ENCODE measurements around the gene SIRT3. TPM values are rescaled to one million over a fixed set of nuclear protein-coding genes. Genes with fewer than 3 reads are reported as not detected.

SIRT3 gene
- total RNA-seq, 1 experiment from 2014 or later = 13.9 TPM

GRCh38 chr11:236774-237767 is 929 bp upstream of the SIRT3 start, which contains the start of gene PSMD13:
PSMD13 (plus strand) TSS chr11:236976; CDS start chr11:237050, 74 bp downstream.
- no peak within 1 kb of the TSS for H3T11ph ChIP-seq (ENCODE audit: low read length)
- peak within 1 kb of the TSS; percentile 84 for H3K9ac ChIP-seq (ENCODE audit: extremely low read depth, insufficient read length, low read length)
- H3K27me3 ChIP-seq (ENCODE audit: insufficient read depth, low read length) = no peaks in the 10 kb centered on the region
- no peaks in the 10 kb centered on the region; the same call in 1 of the 2 replicates for H3K27me3 Mint-ChIP-seq (ENCODE audit: low read depth)
- H3K36me3 Mint-ChIP-seq (ENCODE audit: insufficient read depth in 1 of 3, low read depth in 3 of 3) = peaks cover 14 to 25% (median 24%) of the 10 kb centered on the region in 3 experiments; a peak in 6 of 7 replicates
- no peaks in the 10 kb centered on the region; the same call in 1 of the 2 replicates for H3K4me1 ChIP-seq (ENCODE audit: insufficient read depth, low read length)
- H3K18ac ChIP-seq (ENCODE audit: insufficient read length, low read depth, low read length) = no peak within 1 kb of the TSS
- peak; percentile 80 for DNase-seq
- H2AFZ ChIP-seq (ENCODE audit: low read length) = no peak within 1 kb of the TSS
- H3K14ac ChIP-seq (ENCODE audit: insufficient read depth, low read length) = peak within 1 kb of the TSS; percentile 58; the same call in 1 of the 2 replicates
- H3K27ac Mint-ChIP-seq = peak within 1 kb of the TSS; percentile 98 to 99 (median 99)
- no peak within 1 kb of the TSS for H3K4ac ChIP-seq (ENCODE audit: low read depth, low read length)
- H3K79me2 ChIP-seq (ENCODE audit: insufficient read depth, low read length) = peaks cover 6% of the 10 kb centered on the region; the same call in 1 of the 2 replicates
- no CpG with 5 or more reads among the region's 62 CpGs for WGBS (ENCODE audit: extremely low coverage, insufficient read length, low lambda C conversion rate)
- H2BK120ac ChIP-seq (ENCODE audit: low read depth, low read length, poor library complexity, severe bottlenecking) = no peak within 1 kb of the TSS
- peaks cover 9 to 18% of the 10 kb centered on the region in 2 experiments for H3K4me1 Mint-ChIP-seq
- no peaks in the 10 kb centered on the region; a peak in 1 of 5 replicates for H3K9me3 Mint-ChIP-seq
- peaks cover 6% of the 10 kb centered on the region for H3K23me2 ChIP-seq (ENCODE audit: insufficient read length, low read depth, low read length, poor library complexity, severe bottlenecking)
- H4K91ac ChIP-seq (ENCODE audit: insufficient read length, low read depth, low read length) = no peak within 1 kb of the TSS
- H2BK5ac ChIP-seq (ENCODE audit: insufficient read length, low read length) = no peak within 1 kb of the TSS
- H2BK15ac ChIP-seq (ENCODE audit: low read depth, low read length) = no peak within 1 kb of the TSS
- H3K4me3 Mint-ChIP-seq = peak within 1 kb of the TSS; percentile 95 to 96
- no peak within 1 kb of the TSS for H2BK12ac ChIP-seq (ENCODE audit: insufficient read length, low read depth, low read length)
- H2AK5ac ChIP-seq (ENCODE audit: insufficient read length, low read length) = no peak within 1 kb of the TSS
- H3K56ac ChIP-seq (ENCODE audit: insufficient read length, low read depth, low read length) = no peak within 1 kb of the TSS
- H3K23ac ChIP-seq (ENCODE audit: insufficient read length, low read depth, low read length) = no peak within 1 kb of the TSS
- no peaks in the 10 kb centered on the region for H3K9me3 ChIP-seq (ENCODE audit: control insufficient read depth, low read depth, low read length)
- no peak within 1 kb of the TSS for H2BK20ac ChIP-seq (ENCODE audit: low read depth, low read length, poor library complexity, severe bottlenecking)
- TF ChIP-seq, protein P1, sequence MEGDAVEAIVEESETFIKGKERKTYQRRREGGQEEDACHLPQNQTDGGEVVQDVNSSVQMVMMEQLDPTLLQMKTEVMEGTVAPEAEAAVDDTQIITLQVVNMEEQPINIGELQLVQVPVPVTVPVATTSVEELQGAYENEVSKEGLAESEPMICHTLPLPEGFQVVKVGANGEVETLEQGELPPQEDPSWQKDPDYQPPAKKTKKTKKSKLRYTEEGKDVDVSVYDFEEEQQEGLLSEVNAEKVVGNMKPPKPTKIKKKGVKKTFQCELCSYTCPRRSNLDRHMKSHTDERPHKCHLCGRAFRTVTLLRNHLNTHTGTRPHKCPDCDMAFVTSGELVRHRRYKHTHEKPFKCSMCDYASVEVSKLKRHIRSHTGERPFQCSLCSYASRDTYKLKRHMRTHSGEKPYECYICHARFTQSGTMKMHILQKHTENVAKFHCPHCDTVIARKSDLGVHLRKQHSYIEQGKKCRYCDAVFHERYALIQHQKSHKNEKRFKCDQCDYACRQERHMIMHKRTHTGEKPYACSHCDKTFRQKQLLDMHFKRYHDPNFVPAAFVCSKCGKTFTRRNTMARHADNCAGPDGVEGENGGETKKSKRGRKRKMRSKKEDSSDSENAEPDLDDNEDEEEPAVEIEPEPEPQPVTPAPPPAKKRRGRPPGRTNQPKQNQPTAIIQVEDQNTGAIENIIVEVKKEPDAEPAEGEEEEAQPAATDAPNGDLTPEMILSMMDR (conservative IDR thresholded peaks at IDR 0.05) = 0 out of 3 replicates have a peak, but pooled peaks have one; percentile 15
- no peak within 1 kb of the TSS for H4K5ac ChIP-seq (ENCODE audit: insufficient read length, low read depth, low read length)
- no peak within 1 kb of the TSS for H3K27ac ChIP-seq (ENCODE audit: insufficient read length, low read depth, low read length)
- peaks cover 6% of the 10 kb centered on the region for H3K79me1 ChIP-seq (ENCODE audit: insufficient read depth, low read depth, low read length, poor library complexity, severe bottlenecking)
- no peak within 1 kb of the TSS for H4K8ac ChIP-seq (replicated peaks; ENCODE audit: insufficient read length, low read depth, low read length)
- peak within 1 kb of the TSS; percentile 88 for H3K4me2 ChIP-seq (ENCODE audit: insufficient read depth, insufficient read length, low read length)
- H4K20me1 ChIP-seq (ENCODE audit: control insufficient read depth, insufficient read depth, insufficient read length) = no peaks in the 10 kb centered on the region

Measured in H9 (cell line).